Left lung (tissue), 10 donors: ENCODE data around the gene MEF2C. TPM values are rescaled to one million over a fixed set of nuclear protein-coding genes. Genes with fewer than 3 reads are reported as not detected.

Experiments
- ATAC-seq: fragments of 200-7000 bp; cut with Tn5 transposase; one replicate; pipeline ENCODE4 v1.9.1; 2020; ENCODE audit warnings: moderate library complexity
- DNase-seq, 4 donors: peaks; one replicate each; pipeline ENCODE4 v3.0.0-alpha.2; 2013 to 2020
- H3K27ac ChIP-seq, 2 donors: fragments of 200-600 bp; sonication (generic) in 1 of 2; one replicate each; pipeline versions ENCODE4 v1.5.0 to v1.8.0; 2020 to 2021
- H3K27me3 ChIP-seq, 2 donors: fragments of 200-600 bp; sonication (generic) in 1 of 2; one replicate each; pipeline versions ENCODE4 v1.5.0 to v1.8.0; 2020 to 2021
- H3K36me3 ChIP-seq, 2 donors: fragments of 200-600 bp; sonication (generic) in 1 of 2; one replicate each; pipeline versions ENCODE4 v1.5.0 to v1.8.0; 2020 to 2021
- H3K4me1 ChIP-seq, 2 donors: fragments of 200-600 bp; one replicate each; pipeline ENCODE4 v1.8.0; 2021
- H3K4me3 ChIP-seq, 2 donors: fragments of 200-600 bp; sonication (generic) in 1 of 2; one replicate each; pipeline versions ENCODE4 v1.5.0 to v1.8.0; 2020 to 2021; ENCODE audit warnings: mild to moderate bottlenecking in 1 of 2
- H3K9me3 ChIP-seq, 2 donors: fragments of 200-600 bp; sonication (generic) in 1 of 2; one replicate each; pipeline versions ENCODE4 v1.5.0 to v1.8.0; 2020 to 2021
- CTCF ChIP-seq, 2 donors: fragments of 200-600 bp; sonication (generic) in 1 of 2; IDR thresholded peaks; one replicate each; pipeline versions ENCODE4 v1.5.0 to v1.8.0; 2021; ENCODE audit warnings: antibody characterized with exemption in 2 of 2
- intact Hi-C, 2 donors: fragments of 100-400 bp; cut with DNase I; formaldehyde crosslinking; loops; one replicate each; pipeline versions ENCODE4 v1.11.2 to v1.14.2; 2022
- polyA plus RNA-seq, 6 donors: library from polyadenylated mRNA; unstranded; fragments of 120-200 nt; gene quantifications; one replicate each; pipeline ENCODE4 v1.2.1, GENCODE V29; 2013; ENCODE audit not compliant: insufficient read length in 6 of 6
- total RNA-seq, 2 donors: library from RNA; stranded (reverse); fragmentation: NEBNext Ultra II Directional; extraction: Animal tissue kit (Norgen Biotek cat#: 25700); gene quantifications; one replicate each; pipeline ENCODE4 v1.2.1, GENCODE V29; 2021
- donor health status: DM: no; HTN: yes; CAD: no.
- donor health status: DM: no; HTN: no; CAD: no.

MEF2C gene
- total and polyA plus RNA-seq, 8 donors, result 45.7 to 97.3 (median 81.5) TPM

DNA sequence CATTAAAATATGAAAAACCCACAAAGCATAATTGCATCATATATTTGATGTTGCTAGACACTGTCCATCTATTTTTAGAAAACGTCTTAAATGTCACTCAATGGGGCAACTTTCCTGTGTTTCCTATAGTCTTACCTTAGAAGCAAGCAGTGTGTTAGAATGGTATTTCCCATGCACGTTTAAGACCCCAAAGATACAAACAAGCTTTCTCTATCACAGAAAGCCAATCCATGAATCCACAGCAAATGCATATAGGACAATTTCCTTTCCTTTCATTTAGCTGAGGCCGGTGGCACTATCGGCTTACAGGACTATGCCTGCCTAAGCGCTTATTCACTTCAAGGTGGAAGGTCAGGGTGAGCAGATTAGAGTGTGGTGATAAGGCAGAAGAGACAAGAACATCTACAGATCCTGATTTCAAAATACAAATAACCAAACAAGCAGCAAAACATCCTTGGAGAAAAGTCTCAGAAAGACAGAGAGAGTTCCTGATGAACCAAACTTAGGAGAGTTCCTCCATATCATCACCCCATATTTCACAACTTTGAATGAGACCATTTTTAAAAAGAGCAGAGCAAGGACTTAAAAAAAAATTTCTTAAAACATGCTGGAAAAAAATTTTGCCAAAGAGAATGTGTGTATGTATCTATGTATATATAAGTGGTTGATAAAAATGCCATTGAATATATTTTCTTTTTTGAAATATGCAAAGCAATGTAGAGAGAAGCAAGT, 57.2 kb downstream of the MEF2C start:
- no peak for TF ChIP-seq CTCF (IDR thresholded peaks at IDR 0.05)
- Histone ChIP-seq H3K4me3 (no peak overlapping the region), H3K27ac (peak overlapping the region; percentile 67 to 71), H3K27me3 (no peaks in the 10 kb centered on the region), H3K9me3 (no peaks in the 10 kb centered on the region), H3K4me1 (peaks cover 9 to 61% of the 10 kb centered on the region in 2 donors), H3K36me3 (no peaks in the 10 kb centered on the region)
- intact Hi-C loops, result no loop called here
- DNase-seq (peak in 1 of 4 donors; percentile 31), ATAC-seq (no peak)

- no peak for TF ChIP-seq CTCF (IDR thresholded peaks at IDR 0.05)
- intact Hi-C loops, result no loop called here
- peak overlapping the region; percentile 67 to 71 for H3K27ac ChIP-seq
- no peaks in the 10 kb centered on the region for H3K9me3 ChIP-seq
- peak in 2 of 4 donors; percentile 80 to 81 for DNase-seq
- H3K27me3 ChIP-seq, result no peaks in the 10 kb centered on the region
- peak; percentile 46 for ATAC-seq
- H3K4me1 ChIP-seq, result peaks cover 9 to 61% of the 10 kb centered on the region in 2 donors
- H3K36me3 ChIP-seq, result no peaks in the 10 kb centered on the region
- no peak overlapping the region for H3K4me3 ChIP-seq
Observed at GRCh38 chr5:88824892-88825583, 57.9 kb downstream of the MEF2C start.

- intact Hi-C loops, result no loop called here
- no peaks in the 10 kb centered on the region for H3K9me3 ChIP-seq
- H3K36me3 ChIP-seq, result no peaks in the 10 kb centered on the region
- H3K4me1 ChIP-seq, result peaks cover 9 to 57% of the 10 kb centered on the region in 2 donors
- no peak overlapping the region for H3K4me3 ChIP-seq
- no peak for TF ChIP-seq CTCF (IDR thresholded peaks at IDR 0.05)
- H3K27me3 ChIP-seq, result no peaks in the 10 kb centered on the region
- no peak for DNase-seq
- ATAC-seq, result no peak
- H3K27ac ChIP-seq, result peak overlapping the region; percentile 26 to 67
Observed at GRCh38 chr5:88824141-88824540, 58.8 kb downstream of the MEF2C start.

GRCh38 chr5:88823201-88823600, 59.8 kb downstream of the MEF2C start:
- no peak overlapping the region for H3K27ac ChIP-seq

More at GRCh38 chr5:88823201-88823600, 59.8 kb downstream of the MEF2C start:
- DNase-seq (no peak), ATAC-seq (no peak)
- no peak overlapping the region for H3K4me3 ChIP-seq
- H3K36me3 ChIP-seq, result no peaks in the 10 kb centered on the region
- intact Hi-C loops, result no loop called here
- no peaks in the 10 kb centered on the region for H3K9me3 ChIP-seq
- no peaks in the 10 kb centered on the region for H3K27me3 ChIP-seq
- no peak for TF ChIP-seq CTCF (IDR thresholded peaks at IDR 0.05)
- peaks cover 9 to 48% of the 10 kb centered on the region in 2 donors for H3K4me1 ChIP-seq
